ENCODE data around the gene CCR7. TPM values are rescaled to one million over a fixed set of nuclear protein-coding genes. Genes with fewer than 3 reads are reported as not detected.

The CCR7 gene
- total RNA-seq, 6 donors from 2014 or later, result 0.30 to 2.8 (median 1.4) TPM; not detected in 2

DNA sequence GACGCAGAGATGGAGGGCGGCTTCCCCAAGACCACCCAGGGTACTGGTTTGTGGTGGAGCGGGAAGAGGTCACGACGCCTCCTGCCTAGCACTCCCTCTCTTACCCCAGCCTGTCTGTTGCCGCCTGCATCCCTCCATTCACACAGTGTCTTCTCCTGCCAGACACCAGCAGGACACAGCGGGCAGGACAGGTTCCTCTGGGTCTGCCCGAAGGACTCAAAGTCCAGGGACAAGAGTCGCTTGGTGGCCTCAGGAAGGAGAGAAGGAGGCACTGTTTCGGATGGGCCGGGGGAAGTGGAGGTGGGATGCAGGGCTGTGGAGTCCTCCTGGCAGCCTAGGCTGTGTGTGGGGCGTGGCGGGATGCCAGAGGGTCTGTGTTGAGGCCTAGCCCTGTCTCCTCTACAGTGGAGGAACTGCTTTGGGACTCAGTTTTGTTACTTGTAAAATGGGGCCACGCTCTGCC lies 44.2 kb downstream of the CCR7 start:
- ATAC-seq (ENCODE audit: low FRiP score in 2 of 2), result no peak
- Histone ChIP-seq H3K4me1 (peaks cover 11 to 18% (median 15%) of the 10 kb centered on the region in 4 donors), H3K4me3 (no peak overlapping the region), H3K36me3 (no peaks in the 10 kb centered on the region), H3K27me3 (no peaks in the 10 kb centered on the region), H3K9me3 (no peaks in the 10 kb centered on the region), H3K27ac (no peak overlapping the region)
- TF ChIP-seq POLR2A (IDR thresholded peaks at IDR 0.05) (no peak), EP300 (IDR thresholded peaks at IDR 0.05) (no peak), POLR2AphosphoS5 (IDR thresholded peaks at IDR 0.05) (no peak)
- TF ChIP-seq, protein P1, sequence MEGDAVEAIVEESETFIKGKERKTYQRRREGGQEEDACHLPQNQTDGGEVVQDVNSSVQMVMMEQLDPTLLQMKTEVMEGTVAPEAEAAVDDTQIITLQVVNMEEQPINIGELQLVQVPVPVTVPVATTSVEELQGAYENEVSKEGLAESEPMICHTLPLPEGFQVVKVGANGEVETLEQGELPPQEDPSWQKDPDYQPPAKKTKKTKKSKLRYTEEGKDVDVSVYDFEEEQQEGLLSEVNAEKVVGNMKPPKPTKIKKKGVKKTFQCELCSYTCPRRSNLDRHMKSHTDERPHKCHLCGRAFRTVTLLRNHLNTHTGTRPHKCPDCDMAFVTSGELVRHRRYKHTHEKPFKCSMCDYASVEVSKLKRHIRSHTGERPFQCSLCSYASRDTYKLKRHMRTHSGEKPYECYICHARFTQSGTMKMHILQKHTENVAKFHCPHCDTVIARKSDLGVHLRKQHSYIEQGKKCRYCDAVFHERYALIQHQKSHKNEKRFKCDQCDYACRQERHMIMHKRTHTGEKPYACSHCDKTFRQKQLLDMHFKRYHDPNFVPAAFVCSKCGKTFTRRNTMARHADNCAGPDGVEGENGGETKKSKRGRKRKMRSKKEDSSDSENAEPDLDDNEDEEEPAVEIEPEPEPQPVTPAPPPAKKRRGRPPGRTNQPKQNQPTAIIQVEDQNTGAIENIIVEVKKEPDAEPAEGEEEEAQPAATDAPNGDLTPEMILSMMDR (IDR thresholded peaks at IDR 0.05), result no peak
- WGBS, 2 donors, result 88 to 91% methylated on average over 5 to 13 of the region's 14 CpGs
- DNase-seq, result no peak

DNA sequence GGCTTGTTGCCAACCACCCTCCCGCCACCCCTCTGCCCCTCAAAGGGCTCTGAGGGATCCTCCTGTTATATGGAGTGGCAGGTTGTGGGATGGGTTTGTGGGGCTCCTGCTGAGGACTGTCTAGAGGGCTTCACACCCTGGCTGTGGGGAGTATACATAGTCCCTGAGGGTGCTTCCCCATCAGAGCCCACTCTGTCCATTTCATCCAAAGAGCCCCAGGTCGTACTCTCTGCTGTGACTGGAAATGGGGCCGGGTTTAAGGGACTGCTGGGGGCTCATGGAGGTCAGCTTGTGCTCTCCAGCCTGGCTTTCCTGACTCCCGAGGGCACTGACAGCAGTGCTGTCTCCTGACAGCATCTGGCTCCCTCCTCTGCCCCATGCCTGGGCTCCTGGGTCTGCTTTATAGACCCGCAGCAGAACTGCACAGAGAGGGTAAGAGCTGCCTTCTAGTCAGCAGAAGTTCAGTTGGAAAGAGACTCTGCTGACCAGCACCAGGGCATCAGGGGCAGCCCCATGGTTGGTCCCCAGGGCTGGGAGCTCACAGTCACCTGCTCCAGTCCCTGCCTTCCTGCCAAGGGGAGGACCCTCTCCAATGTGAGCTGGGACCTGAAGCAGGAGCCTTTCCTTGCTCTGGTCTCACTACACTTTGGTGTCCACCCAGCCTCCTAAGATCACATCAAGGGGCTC lies 46.0 kb downstream of the CCR7 start:
- DNase-seq (no peak), ATAC-seq (ENCODE audit: low FRiP score in 2 of 2) (peak in 1 of 2 donors; percentile 21)
- Histone ChIP-seq H3K9me3 (no peaks in the 10 kb centered on the region), H3K36me3 (no peaks in the 10 kb centered on the region), H3K4me1 (peaks cover 15 to 28% (median 22%) of the 10 kb centered on the region in 4 donors), H3K27me3 (no peaks in the 10 kb centered on the region), H3K4me3 (no peak overlapping the region), H3K27ac (no peak overlapping the region)
- WGBS, 2 donors, result 86 to 92% methylated on average over 1 to 5 of the region's 5 CpGs
- TF ChIP-seq POLR2AphosphoS5 (IDR thresholded peaks at IDR 0.05) (no peak), POLR2A (IDR thresholded peaks at IDR 0.05) (no peak), EP300 (IDR thresholded peaks at IDR 0.05) (no peak)
- TF ChIP-seq, protein P1 (IDR thresholded peaks at IDR 0.05), result no peak

DNA sequence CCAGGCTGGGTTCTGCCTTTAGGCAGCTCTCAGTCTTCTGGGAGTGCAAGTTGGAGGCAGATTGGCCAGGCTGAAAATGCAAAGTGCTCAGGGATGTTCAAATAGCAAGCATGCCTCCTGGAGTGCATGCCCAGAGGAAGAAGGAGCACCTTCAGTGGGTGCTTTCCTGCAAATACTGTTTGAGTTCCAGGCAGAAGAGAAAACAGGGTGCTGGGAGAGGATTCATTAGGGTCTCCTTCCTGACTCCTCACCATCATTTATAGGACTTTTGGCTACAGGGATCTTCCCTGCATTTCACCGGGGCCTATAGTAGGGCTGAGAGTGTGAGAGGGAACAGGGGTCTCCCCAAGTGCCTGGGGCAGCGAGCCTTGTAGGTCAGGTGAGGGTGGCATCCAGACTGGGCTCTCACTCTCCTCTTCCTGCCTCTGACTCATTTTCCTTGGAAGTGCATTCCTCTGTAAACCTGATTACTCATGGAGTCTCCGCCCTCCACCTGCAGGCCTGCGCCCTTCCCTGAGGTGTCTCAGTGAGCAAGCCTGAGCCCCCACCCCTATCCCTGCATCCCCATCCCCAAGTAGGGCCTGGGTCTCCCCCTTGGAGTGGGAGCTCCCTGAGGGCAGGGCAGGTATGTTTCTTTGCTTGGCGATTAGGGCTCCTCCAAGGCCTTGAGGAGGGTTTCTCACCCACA lies 46.7 kb downstream of the CCR7 start:
- DNase-seq (no peak), ATAC-seq (ENCODE audit: low FRiP score in 2 of 2) (peak in 1 of 2 donors; percentile 47)
- H3K36me3 ChIP-seq, result no peaks in the 10 kb centered on the region
- no peak overlapping the region for H3K27ac ChIP-seq
- 72 to 88% methylated on average over 4 to 5 of the region's 5 CpGs for WGBS, 2 donors
- TF ChIP-seq, protein P1 (IDR thresholded peaks at IDR 0.05), result no peak
- TF ChIP-seq POLR2A (IDR thresholded peaks at IDR 0.05) (no peak), EP300 (IDR thresholded peaks at IDR 0.05) (no peak), POLR2AphosphoS5 (IDR thresholded peaks at IDR 0.05) (no peak)
- H3K4me3 ChIP-seq, result no peak overlapping the region
- no peaks in the 10 kb centered on the region for H3K9me3 ChIP-seq
- no peaks in the 10 kb centered on the region for H3K27me3 ChIP-seq
- H3K4me1 ChIP-seq, result peaks cover 15 to 28% (median 22%) of the 10 kb centered on the region in 4 donors

DNA sequence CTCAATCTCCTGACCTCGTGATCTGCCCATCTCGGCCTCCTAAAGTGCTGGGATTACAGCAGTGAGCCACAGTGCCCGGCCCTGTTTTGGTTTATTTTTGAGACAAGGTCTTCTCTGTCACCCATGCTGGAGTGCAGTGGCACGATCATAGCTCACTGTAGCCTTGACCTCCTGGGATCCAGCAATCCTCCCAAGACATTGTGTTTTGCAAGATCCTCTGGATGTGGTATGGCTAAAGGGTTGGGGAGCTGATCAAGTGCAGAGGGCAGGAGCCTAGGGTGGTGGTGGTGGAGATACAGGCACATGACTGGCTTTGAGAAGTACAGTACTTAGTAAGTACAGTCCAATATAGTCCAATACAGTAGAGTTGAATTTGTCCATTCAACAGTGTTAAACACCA lies 47.3 kb downstream of the CCR7 start:
- ATAC-seq (ENCODE audit: low FRiP score in 2 of 2), result no peak
- Histone ChIP-seq H3K27ac (no peak overlapping the region), H3K4me1 (peaks cover 15 to 28% (median 22%) of the 10 kb centered on the region in 4 donors), H3K27me3 (no peaks in the 10 kb centered on the region), H3K36me3 (no peaks in the 10 kb centered on the region), H3K9me3 (no peaks in the 10 kb centered on the region), H3K4me3 (no peak overlapping the region)
- no peak for DNase-seq
- 89 to 91% methylated on average over 4 of the region's 4 CpGs for WGBS, 2 donors
- TF ChIP-seq, protein P1 (IDR thresholded peaks at IDR 0.05), result no peak
- TF ChIP-seq POLR2A (IDR thresholded peaks at IDR 0.05) (no peak), EP300 (IDR thresholded peaks at IDR 0.05) (no peak), POLR2AphosphoS5 (IDR thresholded peaks at IDR 0.05) (no peak)
